HG03135 (cell line): ENCODE measurements around the gene PTGIS.

ENCODE experiments used
- ATAC-seq: cut with Tn5 transposase; IDR thresholded peaks from one replicate; pipeline ENCODE4 v1.9.1; 2021; ENCODE audit warnings: mild to moderate bottlenecking, moderate library complexity; ENCODE audit not compliant: unreplicated experiment

PTGIS gene

GRCh38 chr20:49532285-49532946 lies 35.5 kb downstream of the PTGIS start:
- no peak for ATAC-seq

- no peak for ATAC-seq
These were observed 38.5 kb downstream of the PTGIS start for GRCh38 chr20:49529470-49529869.

GRCh38 chr20:49526568-49526967 lies 41.4 kb downstream of the PTGIS start:
- ATAC-seq, result no peak

GRCh38 chr20:49526056-49526455 lies 41.9 kb downstream of the PTGIS start:
- ATAC-seq, result no peak

- ATAC-seq, result no peak
These were observed 44.1 kb downstream of the PTGIS start for GRCh38 chr20:49523767-49524360.

- ATAC-seq, result no peak
These were observed 46.6 kb downstream of the PTGIS start for GRCh38 chr20:49521356-49521755.

GRCh38 chr20:49519777-49520359 lies 48.1 kb downstream of the PTGIS start:
- no peak for ATAC-seq

GRCh38 chr20:49519212-49519712 lies 48.7 kb downstream of the PTGIS start:
- no peak for ATAC-seq

GRCh38 chr20:49518576-49518975 lies 49.4 kb downstream of the PTGIS start:
- no peak for ATAC-seq

- no peak for ATAC-seq
These were observed 50.2 kb downstream of the PTGIS start for GRCh38 chr20:49517805-49518100.

GRCh38 chr20:49516916-49517804 lies 50.8 kb downstream of the PTGIS start:
- ATAC-seq, result no peak

GRCh38 chr20:49515586-49515985 lies 52.4 kb downstream of the PTGIS start:
- ATAC-seq, result no peak

- no peak for ATAC-seq
These were observed 54.4 kb downstream of the PTGIS start for GRCh38 chr20:49513517-49513916.

GRCh38 chr20:49513009-49513408 lies 54.9 kb downstream of the PTGIS start:
- no peak for ATAC-seq

- ATAC-seq, result no peak
These were observed 56.0 kb downstream of the PTGIS start for GRCh38 chr20:49511788-49512525.

- ATAC-seq, result no peak
These were observed 57.3 kb downstream of the PTGIS start for GRCh38 chr20:49510562-49511122.

- no peak for ATAC-seq
These were observed 59.3 kb downstream of the PTGIS start for GRCh38 chr20:49508435-49509199.

- ATAC-seq, result no peak
These were observed 60.0 kb downstream of the PTGIS start for GRCh38 chr20:49507741-49508434.

- ATAC-seq, result no peak
These were observed 62.4 kb downstream of the PTGIS start for GRCh38 chr20:49505518-49505917.
